K562 (cell line): Measurements from ENCODE around the gene SEMA5A.

Experiments used
- CREM ChIP-seq: IDR thresholded peaks from 2 replicates; pipeline ENCODE4 v1.6.1; 2014; ENCODE audit warnings: antibody characterized with exemption, low read depth
- CTCF ChIP-seq, 3 experiments: IDR thresholded peaks in 2 of 3; conservative IDR thresholded peaks in 1 of 3; 2 replicates each; pipeline ENCODE4 v1.5.1; 2011 to 2012; ENCODE audit warnings: low read length in 3 of 3, mild to moderate bottlenecking in 3 of 3, control low read depth in 2 of 3, improper control_type of control experiment in 1 of 3, inconsistent platforms in 1 of 3, low read depth in 1 of 3, mixed read lengths in 1 of 3, moderate library complexity in 1 of 3; ENCODE audit not compliant: insufficient read depth in 2 of 3
- KLF13 ChIP-seq: fragments of 450-650 bp; IDR thresholded peaks from 2 replicates; pipeline ENCODE4 v1.6.1; 2016; ENCODE audit warnings: missing genetic modification characterization, low read depth, mild to moderate bottlenecking, missing compliant biosample characterization, moderate library complexity, borderline replicate concordance
- POLR2A ChIP-seq: fragments of 450-650 bp; conservative IDR thresholded peaks from 2 replicates; pipeline ENCODE4 v1.6.1; 2016
- POLR2AphosphoS5 ChIP-seq: IDR thresholded peaks from 2 replicates; pipeline ENCODE4 v1.6.1; 2011; ENCODE audit warnings: mild to moderate bottlenecking, low read depth, low read length, moderate library complexity; ENCODE audit not compliant: control insufficient read depth, insufficient read depth
- SREBF1 ChIP-seq: fragments of 150-350 bp; IDR thresholded peaks from 2 replicates; pipeline ENCODE4 v1.6.1; 2014; ENCODE audit warnings: antibody characterized with exemption, low read depth, low read length, borderline replicate concordance
- TGIF2 ChIP-seq: sonication (generic); formaldehyde crosslinking; IDR thresholded peaks from 2 replicates; pipeline ENCODE4 v1.8.1; 2022; ENCODE audit warnings: mild to moderate bottlenecking, missing genetic modification reagents, moderate library complexity
- ZNF253 ChIP-seq: fragments of 250-450 bp; sonication (Bioruptor Pico); conservative IDR thresholded peaks from 2 replicates; pipeline ENCODE4 v1.6.1; 2021; ENCODE audit warnings: mild to moderate bottlenecking
- ZNF644 ChIP-seq: fragments of 200-800 bp; sonication (Bioruptor generic); IDR thresholded peaks from 2 replicates; pipeline ENCODE4 v1.6.1; 2016; ENCODE audit warnings: low read depth, missing genetic modification characterization, missing compliant biosample characterization
- TF ChIP-seq, protein P1 (sequence below), 2 experiments: fragments of 450-650 bp in 1 of 2; sonication (generic) in 1 of 2; formaldehyde crosslinking in 1 of 2; IDR thresholded peaks in 1 of 2; conservative IDR thresholded peaks in 1 of 2; 2 replicates each; pipeline versions ENCODE4 v1.6.1 to v1.8.1; 2016 to 2023; ENCODE audit warnings: mild to moderate bottlenecking in 2 of 2, moderate library complexity in 2 of 2, inconsistent platforms in 1 of 2, missing genetic modification reagents in 1 of 2
- TF ChIP-seq, protein P2 (sequence below): fragments of 450-650 bp; IDR thresholded peaks from 2 replicates; pipeline ENCODE4 v1.6.1; 2018; ENCODE audit warnings: mild to moderate bottlenecking, low read depth; ENCODE audit not compliant: partially characterized antibody
- TF ChIP-seq, protein P3 (sequence below): fragments of 150-350 bp; conservative IDR thresholded peaks from 2 replicates; pipeline ENCODE4 v1.6.1; 2014; ENCODE audit warnings: low read length
- TF ChIP-seq, protein P4 (sequence below): fragments of 150-350 bp; IDR thresholded peaks from 2 replicates; pipeline ENCODE4 v1.6.1; 2014; ENCODE audit warnings: low read depth, mild to moderate bottlenecking, low read length, borderline replicate concordance
- TF ChIP-seq, protein P5 (sequence below): sonication (generic); formaldehyde crosslinking; IDR thresholded peaks from 2 replicates; pipeline ENCODE4 v1.8.0; 2022; ENCODE audit warnings: mild to moderate bottlenecking, missing genetic modification reagents, borderline replicate concordance

GRCh38 chr5:9139344-9139743 is 406.5 kb downstream of the SEMA5A start:
- TF ChIP-seq POLR2AphosphoS5 = no peak
- no peak for TF ChIP-seq TGIF2 (CRISPR knock-in tag)
- TF ChIP-seq, protein P1, sequence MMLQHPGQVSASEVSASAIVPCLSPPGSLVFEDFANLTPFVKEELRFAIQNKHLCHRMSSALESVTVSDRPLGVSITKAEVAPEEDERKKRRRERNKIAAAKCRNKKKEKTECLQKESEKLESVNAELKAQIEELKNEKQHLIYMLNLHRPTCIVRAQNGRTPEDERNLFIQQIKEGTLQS (IDR thresholded peaks at IDR 0.05) = no peak
- TF ChIP-seq, protein P1 (CRISPR knock-in tag; conservative IDR thresholded peaks at IDR 0.05) = no peak
- TF ChIP-seq, protein P2, sequence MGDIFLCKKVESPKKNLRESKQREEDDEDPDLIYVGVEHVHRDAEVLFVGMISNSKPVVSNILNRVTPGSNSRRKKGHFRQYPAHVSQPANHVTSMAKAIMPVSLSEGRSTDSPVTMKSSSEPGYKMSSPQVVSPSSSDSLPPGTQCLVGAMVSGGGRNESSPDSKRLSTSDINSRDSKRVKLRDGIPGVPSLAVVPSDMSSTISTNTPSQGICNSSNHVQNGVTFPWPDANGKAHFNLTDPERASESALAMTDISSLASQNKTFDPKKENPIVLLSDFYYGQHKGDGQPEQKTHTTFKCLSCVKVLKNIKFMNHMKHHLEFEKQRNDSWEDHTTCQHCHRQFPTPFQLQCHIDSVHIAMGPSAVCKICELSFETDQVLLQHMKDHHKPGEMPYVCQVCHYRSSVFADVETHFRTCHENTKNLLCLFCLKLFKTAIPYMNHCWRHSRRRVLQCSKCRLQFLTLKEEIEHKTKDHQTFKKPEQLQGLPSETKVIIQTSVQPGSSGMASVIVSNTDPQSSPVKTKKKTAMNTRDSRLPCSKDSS = no peak
- no peak for TF ChIP-seq CTCF (IDR thresholded peaks at IDR 0.05 in 2 of 3, conservative IDR thresholded peaks at IDR 0.05 in 1 of 3; ENCODE audit: insufficient read depth in 2 of 3, low read depth in 1 of 3, low read length in 3 of 3)
- TF ChIP-seq SREBF1 = no peak
- TF ChIP-seq ZNF644 (tag) = no peak
- TF ChIP-seq, protein P3, sequence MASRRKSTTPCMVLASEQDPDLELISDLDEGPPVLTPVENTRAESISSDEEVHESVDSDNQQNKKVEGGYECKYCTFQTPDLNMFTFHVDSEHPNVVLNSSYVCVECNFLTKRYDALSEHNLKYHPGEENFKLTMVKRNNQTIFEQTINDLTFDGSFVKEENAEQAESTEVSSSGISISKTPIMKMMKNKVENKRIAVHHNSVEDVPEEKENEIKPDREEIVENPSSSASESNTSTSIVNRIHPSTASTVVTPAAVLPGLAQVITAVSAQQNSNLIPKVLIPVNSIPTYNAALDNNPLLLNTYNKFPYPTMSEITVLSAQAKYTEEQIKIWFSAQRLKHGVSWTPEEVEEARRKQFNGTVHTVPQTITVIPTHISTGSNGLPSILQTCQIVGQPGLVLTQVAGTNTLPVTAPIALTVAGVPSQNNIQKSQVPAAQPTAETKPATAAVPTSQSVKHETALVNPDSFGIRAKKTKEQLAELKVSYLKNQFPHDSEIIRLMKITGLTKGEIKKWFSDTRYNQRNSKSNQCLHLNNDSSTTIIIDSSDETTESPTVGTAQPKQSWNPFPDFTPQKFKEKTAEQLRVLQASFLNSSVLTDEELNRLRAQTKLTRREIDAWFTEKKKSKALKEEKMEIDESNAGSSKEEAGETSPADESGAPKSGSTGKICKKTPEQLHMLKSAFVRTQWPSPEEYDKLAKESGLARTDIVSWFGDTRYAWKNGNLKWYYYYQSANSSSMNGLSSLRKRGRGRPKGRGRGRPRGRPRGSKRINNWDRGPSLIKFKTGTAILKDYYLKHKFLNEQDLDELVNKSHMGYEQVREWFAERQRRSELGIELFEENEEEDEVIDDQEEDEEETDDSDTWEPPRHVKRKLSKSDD = no peak
- TF ChIP-seq KLF13 = no peak
- TF ChIP-seq ZNF253 (CRISPR knock-in tag) = no peak
- TF ChIP-seq POLR2A = no peak
- no peak for TF ChIP-seq CREM
- TF ChIP-seq, protein P4, sequence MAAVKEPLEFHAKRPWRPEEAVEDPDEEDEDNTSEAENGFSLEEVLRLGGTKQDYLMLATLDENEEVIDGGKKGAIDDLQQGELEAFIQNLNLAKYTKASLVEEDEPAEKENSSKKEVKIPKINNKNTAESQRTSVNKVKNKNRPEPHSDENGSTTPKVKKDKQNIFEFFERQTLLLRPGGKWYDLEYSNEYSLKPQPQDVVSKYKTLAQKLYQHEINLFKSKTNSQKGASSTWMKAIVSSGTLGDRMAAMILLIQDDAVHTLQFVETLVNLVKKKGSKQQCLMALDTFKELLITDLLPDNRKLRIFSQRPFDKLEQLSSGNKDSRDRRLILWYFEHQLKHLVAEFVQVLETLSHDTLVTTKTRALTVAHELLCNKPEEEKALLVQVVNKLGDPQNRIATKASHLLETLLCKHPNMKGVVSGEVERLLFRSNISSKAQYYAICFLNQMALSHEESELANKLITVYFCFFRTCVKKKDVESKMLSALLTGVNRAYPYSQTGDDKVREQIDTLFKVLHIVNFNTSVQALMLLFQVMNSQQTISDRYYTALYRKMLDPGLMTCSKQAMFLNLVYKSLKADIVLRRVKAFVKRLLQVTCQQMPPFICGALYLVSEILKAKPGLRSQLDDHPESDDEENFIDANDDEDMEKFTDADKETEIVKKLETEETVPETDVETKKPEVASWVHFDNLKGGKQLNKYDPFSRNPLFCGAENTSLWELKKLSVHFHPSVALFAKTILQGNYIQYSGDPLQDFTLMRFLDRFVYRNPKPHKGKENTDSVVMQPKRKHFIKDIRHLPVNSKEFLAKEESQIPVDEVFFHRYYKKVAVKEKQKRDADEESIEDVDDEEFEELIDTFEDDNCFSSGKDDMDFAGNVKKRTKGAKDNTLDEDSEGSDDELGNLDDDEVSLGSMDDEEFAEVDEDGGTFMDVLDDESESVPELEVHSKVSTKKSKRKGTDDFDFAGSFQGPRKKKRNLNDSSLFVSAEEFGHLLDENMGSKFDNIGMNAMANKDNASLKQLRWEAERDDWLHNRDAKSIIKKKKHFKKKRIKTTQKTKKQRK = no peak
- TF ChIP-seq, protein P5, sequence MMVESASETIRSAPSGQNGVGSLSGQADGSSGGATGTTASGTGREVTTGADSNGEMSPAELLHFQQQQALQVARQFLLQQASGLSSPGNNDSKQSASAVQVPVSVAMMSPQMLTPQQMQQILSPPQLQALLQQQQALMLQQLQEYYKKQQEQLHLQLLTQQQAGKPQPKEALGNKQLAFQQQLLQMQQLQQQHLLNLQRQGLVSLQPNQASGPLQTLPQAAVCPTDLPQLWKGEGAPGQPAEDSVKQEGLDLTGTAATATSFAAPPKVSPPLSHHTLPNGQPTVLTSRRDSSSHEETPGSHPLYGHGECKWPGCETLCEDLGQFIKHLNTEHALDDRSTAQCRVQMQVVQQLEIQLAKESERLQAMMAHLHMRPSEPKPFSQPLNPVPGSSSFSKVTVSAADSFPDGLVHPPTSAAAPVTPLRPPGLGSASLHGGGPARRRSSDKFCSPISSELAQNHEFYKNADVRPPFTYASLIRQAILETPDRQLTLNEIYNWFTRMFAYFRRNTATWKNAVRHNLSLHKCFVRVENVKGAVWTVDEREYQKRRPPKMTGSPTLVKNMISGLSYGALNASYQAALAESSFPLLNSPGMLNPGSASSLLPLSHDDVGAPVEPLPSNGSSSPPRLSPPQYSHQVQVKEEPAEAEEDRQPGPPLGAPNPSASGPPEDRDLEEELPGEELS (CRISPR knock-in tag) = no peak
